CD4-positive, alpha-beta T cell treated with Interleukin-2 at 100 ng/mL for 4 hours (primary cell): ENCODE results near the gene ARMC7.
A peak's percentile ranks its signal among the peaks of the same experiment; 100 is the strongest.
"Not testable (repeated sequence)": the region's sequence is repeated elsewhere in the genome, so short reads cannot be mapped to it uniquely, and the experiment has no call there.

Experiments used
- DNase-seq: peaks from one replicate; pipeline ENCODE4 v3.0.0-alpha.2; 2020; ENCODE audit warnings: low spot score

Gene ARMC7

DNA sequence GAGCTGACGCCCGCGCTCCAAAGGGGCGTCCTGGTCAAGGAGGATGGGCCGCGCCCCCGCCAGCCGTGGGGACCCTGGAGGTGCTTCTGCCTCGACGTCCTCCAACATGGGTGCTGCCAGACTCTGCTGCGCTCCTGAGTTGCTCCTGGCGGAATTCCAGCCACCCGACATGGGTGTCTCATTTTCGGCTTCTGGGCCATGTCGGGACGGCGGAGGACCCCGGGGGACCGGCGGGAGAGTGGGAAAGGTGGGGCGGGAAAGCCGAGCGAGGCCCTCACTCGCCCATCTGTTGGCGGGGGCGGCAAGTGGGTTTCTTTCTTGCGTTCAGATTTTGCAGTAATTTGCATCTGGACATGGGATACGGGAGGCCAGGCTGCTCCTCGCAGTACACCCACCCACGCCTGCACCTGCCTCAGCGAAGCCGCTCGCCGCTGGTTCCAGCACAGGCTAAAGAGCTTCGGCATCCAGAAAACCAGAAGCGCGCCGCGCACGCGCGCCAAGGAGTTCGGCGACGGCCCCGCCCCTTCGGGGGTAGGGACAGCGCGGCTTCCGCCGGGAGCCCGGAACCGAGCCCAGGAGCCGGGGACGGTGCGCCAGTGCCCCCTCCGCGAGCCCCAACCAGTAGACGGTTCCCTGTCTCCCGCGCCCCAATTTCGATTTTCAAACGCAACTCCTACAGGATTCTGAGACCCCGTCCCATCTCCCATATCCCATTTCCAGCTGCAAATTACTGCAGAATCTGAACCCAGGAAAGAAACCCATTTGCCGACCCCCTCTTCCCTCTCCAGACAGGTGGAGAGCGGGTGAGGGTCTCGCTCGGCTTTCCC lies at the start of gene ARMC7:
TSS of gene ARMC7 (plus strand) at position 563 of the 827 bp plus-strand sequence. CDS start 320 bp downstream, outside the sequence.
- DNase-seq = peak; percentile 92

DNA sequence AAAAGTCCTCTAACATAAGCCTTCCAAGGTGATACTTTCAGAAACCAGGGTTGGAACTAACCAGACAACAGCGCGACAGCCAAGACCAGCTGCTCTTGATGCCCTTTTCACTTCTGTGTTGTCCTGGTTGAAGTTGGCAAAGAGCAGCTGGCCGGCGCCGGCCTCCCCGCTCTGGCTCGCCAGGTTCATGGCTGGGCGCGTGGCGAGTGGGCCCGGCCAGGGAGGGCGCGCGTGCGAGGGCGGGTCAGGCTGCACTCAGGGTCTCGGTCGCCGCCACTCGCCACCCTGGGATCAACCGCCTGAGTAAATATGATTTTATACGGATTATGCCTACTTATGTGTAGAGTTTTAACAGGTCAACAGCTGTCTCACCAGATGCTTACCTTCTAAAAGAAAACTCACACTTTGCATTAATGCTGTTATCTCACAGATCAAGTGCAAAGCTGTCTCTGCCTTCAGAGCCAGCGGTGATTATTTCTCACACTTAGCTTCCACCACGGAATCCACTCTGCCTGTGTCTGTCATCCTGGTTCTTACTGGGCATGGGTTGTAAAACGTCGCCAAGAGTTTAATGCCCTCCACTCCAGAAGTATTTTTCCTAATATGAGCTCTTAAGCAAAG lies 49.2 kb upstream of the ARMC7 start:
- no peak for DNase-seq

DNA sequence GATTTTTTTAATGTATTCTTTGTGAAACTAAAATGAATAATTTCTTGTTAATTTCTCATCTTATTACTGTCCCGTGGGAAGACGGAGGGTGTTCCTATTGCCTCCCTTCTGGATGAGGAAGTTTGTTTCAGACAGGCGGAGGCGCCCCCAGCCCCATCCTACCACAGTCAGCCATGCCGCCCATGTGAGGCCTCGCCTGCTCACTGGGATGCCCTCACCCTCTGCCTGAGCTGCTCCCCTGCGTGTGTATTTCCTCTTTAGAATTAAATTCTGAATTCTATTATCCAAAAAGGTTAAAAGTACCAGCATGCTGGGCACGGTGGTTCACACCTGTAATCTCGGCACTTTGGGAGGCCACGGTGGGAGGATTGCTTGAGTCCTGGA lies 48.7 kb upstream of the ARMC7 start:
- DNase-seq = no peak

DNA sequence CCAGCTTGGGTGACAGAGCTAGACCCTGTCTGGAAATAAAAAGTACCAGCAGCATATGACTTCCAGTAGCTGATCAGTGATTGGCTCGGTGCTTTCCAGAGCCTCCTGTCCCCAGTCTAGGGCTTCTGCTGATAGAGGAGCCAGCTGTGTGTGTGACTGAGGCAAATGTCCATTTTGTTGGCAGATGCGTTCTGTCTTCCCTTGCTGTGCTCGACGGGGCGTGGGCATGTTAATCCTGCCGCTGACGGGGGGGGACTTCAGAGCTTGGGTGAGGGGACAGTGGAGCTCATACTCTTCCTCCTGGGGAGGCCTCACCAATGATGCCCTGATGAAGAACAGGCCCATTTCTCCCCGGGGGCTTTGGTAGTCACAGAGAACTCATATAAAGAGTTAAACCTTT lies 48.2 kb upstream of the ARMC7 start:
- no peak for DNase-seq

DNA sequence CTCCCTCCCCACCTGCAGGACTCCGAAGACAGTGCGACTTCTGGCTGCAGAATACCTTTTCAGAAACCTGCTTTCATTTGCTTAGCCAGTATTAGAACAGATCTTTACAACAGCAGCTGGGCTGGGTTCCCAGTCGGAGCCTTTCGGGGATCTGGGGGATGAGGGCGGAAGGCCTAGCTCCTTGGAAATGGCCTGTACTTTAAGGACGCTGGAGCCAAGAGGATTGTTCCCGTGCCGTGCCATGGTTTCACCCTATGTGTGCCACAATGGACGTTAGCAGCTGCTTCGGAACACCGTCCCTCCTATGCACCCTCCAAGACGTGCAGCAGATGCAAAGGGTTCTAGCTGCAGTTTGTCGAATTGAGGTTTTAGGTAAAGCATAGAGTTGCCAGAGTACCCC lies 46.6 kb upstream of the ARMC7 start:
- DNase-seq = no peak

DNA sequence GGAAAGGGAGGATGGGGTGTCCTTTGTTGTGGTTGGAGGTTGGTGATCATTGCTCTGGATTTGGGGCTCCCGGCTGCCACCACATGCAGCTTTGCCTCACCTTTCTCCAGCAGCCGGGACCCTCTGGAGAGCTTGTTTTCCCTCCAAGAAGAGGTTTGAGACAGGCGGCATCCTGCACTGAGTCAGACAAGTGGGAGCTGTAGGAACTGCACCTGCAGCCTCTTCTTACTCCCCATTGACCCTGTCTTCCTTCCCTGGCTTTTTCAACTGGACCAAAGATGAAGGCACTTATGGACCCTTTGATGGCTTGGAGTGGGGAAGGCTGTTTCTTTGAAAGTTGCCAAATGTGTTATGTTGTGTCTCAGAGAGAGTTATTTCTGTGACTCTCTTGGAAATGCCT lies 46.1 kb upstream of the ARMC7 start:
- no peak for DNase-seq

DNA sequence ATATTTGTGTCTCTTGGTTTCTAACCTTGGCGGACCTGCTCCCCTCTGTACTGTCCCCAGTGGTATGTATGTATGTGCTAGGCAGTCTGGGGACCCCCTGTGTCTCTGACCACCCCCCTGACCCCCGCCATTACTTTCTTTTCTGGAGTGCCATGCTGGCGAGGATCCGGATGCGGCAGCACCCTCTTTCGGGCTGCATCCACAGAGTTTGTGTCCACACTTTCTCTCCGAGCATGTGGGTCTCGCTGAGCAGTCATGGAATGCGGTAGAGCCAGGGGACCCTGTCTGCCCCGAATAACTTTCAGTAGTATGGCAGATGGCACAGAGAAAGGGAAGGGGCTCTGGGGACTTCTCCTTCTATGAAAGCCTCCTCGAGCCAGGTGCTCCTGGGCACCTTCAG lies 45.7 kb upstream of the ARMC7 start:
- DNase-seq = no peak

DNA sequence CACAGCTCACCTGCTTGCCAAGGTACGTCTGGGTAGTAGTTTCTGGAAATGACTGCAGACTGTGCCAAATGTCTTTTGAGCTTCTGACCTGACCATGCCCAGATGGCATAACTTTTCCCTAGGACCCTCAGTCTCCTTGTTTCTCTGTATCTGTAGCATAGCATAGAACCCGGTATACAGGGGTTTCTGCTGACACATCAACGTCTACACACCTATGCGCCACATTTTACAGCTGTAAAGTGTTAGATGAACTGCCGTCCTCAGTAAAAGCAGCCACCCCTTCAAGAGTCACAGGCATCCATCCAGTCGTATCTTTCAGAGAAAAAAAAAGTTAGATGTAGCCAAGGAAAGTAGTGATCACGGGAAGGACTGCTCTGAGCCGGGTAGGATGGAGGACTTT lies 45.3 kb upstream of the ARMC7 start:
- no peak for DNase-seq

DNA sequence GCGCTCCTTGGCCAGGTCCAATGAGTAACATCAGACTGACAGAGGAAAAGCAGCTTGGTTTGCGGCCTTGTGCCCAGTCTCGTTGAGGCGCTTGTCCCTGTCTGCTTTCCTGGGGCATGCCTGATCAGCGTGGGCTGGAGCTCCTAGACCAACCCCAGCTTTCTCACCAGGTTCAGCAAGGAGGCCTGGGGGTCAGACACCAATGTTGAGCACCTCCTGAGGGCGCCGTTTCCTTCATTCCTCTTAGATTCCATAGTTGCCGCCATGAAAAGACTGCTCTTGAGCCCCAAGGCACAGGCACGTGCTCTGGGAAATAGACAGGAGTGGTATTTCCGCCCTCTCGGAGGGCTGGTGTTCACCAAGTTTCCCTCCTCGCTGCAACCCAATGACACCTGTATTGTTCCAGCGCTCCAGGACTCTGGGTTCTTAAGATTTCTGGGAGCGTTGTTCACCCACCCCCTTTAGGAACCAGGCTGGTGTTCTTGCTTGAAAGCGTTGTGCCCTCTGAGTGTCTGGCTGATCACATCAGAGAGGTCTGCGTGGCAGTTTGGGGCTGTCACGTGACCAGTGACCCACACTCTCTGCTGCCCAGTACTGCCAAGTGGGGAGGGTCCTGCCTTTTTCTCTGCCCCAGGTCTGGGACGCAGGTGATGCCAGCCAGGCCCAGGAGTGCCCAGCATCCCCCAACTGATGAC lies 44.8 kb upstream of the ARMC7 start:
- no peak for DNase-seq

DNA sequence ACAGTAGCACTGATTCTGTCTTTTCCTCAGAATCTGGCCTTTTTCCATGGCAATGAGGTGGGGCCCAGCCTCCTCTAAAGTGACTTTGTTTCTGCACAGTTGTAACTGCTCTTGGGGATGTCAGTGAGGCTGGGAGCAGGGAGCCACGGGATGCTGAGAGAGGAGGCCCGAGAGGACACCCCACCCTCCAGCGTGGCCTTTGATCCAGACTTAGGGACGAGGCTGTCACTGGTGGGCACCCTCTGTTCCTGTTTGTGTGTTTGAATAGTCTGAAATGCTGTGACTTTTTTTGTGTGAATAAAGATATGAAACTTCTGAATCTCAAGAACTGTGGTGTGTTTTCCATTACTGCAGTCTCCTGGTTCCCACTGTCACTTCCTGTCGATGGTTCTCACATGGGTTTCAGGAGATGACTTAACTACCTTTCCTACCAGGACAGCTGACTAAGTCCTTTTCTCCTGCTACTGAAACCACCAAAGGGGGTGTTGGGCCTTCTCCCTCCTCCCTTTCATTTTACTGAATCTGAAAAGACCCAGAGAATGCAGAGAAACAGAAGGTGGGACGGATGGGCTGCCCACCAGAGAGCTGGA lies 44.1 kb upstream of the ARMC7 start:
- no peak for DNase-seq

DNA sequence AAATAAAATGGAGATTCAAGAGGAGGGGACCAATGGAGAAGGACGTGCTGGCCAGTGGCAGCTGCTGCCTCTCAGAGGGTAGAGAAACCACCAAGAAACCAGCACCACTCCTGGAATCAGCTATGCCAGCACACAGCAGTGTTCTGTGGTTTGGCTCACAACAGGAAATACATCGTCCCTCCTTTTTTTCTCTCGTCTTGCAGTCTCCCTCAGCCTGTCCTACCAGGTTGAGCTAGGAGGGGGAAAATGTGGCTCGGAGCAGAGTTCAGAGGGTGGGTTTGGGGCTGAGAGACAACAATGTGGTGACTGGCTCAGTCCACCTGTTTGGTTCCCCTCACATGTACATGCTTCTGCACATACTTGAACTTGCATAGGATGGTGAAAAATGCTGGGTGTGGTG lies 41.9 kb upstream of the ARMC7 start:
- DNase-seq = peak; percentile 33

DNA sequence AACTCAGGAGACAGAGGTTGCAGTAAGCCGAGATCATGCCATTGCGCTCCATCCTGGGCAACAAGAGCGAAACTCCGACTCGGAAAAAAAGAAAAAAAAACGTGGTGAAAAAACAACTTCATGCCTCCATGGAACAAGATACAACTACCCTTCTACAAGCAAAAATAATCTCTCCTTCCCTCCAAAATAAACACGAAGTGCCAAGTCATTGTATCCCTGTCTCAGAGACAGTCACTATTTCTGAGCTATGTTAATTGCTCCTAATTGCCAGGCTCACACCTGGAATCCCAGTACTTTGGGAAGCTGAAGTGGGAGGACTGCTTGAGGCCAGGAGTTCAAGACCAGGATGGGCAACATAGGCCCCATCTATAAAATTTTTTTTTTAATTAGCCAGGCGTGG lies 41.0 kb upstream of the ARMC7 start:
- DNase-seq = no peak

DNA sequence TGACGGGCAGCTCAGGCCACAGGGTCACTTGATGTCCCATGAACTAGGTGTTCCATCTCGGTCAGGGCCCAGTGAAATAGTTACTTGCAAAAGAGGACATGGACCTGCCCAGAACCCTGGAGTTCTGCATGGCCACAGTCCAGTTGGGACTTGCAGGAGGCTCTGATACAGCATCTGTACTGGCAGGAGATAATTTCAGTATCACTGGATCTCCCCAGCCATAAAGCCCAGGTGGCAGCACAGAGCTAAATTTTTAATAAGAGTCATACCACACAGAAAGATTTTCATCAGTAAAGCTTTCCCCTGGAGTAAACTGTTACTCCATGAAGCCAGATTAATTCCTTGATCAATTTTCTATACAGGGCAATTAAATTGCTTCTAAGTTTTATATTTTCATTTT lies 40.0 kb upstream of the ARMC7 start:
- DNase-seq = no peak

DNA sequence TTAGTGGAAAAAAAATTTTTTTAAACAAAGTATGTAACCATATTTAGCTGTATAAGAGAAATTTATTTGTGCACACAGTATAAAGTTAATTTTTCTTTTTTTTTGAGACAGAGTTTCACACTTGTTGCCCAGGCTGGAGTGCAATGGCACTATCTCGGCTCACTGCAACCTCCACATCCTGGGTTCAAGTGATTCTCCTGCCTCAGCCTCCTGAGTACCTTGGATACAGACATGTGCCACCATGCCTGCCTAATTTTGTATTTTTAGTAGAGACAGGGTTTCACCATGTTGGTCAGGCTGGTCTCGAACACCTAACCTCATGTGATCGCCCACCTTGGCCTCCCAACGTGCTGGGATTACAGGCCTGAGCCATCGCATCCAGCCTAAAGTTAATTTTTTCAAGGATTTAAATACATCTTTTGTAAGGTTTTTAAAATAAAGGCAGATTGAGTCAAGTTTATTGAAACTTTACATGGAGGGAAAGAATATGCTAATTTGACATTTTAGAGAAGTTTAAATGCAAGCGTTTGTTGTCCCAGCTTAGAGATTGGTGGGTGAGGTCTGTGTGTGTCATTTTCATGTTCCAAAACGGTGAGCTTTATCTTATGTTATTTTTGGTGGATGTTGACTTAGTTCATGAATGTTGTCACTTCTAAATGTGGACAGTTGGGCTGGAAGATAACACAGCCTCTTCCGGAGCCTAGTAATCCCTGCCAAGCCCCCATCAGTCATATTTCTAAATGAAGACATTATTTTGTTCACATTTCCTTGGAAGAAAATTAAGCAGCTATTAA lies 38.1 kb upstream of the ARMC7 start:
- DNase-seq = not testable (repeated sequence)

DNA sequence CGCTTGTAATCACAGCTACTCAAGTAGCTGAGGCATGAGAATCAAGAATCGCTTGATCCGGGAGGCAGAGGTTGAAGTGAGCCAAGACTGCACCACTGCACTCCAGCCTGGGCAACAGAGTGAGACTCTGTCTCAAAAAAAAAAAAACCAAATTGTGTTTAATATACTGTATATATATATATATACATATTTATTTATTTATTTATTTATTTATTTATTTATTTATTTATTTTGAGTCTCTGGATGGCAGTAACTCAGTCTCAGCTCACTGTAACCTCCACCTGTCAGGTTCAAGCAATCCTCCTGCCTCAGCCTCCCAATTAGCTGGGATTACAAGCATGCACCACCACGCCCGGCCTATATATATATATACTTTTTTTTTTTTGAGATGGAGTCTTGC lies 36.9 kb upstream of the ARMC7 start:
- DNase-seq = not testable (repeated sequence)

DNA sequence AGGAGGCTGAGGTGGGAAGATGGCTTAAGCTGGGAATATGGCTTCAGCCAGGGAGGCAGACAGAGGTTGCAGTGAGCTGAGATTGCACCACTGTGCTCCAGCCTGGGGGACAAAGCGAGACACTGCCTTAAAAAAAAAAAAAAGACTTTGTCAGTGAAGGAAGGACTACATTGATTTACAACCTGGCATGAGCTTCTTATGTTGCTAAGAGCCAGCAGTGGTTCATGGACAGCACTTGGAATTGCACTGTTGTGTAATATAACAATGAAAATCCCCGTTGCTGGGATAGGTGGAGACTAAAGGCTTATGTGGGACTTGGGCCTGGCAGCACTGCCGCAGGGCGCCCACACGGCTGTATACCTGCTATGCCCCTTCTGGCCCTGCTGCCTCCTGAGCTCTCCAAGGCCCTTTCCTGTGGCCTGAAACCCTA lies 36.1 kb upstream of the ARMC7 start:
- DNase-seq = no peak

DNA sequence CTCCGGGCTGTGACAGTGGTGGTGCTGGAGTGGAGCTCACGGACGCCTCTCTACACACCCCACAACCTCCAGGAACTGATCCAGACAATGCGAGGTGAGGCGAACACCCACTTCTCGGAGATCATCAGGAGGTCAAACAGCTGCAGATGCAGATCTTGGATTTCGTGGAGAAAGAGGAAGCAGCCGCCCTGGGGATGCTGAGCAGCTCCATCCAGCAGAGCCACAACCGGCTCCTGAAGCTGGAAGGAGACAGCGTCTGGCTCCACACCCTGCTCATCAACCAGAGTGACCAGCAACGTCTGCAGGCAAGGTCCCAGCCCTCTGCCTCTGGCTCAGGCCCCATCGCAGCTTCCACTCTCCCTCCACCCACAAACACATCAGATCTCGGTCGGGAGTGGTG lies 35.2 kb upstream of the ARMC7 start:
- no peak for DNase-seq

DNA sequence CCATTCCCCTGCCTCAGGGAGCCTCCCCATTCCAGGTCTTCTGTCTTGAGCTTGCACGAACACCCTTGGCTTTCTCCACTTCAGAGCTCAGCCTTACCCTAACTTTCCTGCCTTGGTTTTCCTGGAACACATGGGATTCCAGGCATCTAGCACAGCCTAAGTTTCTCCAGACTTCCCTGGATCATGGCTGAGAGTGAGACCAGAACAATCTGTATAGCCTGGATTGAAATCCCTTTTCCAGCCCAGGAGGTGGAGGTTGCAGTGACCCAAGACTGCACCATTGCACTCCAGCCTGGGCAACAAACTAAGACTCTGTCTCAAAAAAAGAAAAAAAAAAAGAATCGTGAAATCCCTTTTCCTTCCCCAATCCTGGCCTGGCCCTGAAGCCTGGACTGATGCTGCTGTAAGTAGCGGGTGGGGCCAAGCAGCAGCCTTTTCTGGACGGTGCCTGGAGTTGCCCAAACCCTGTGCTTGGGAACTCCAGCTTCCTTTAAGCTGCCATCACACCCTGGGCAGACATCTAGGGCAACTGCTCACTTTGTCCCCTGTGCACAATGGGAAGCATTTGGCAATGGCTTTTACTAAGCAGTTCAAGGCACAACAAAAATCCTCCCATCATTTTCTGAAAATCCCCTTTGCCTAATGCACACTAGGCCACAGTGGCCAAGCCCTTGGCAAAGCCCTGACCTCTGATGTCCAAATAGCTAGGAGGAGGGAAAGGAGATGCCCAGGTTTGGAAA lies 34.0 kb upstream of the ARMC7 start:
- no peak for DNase-seq

DNA sequence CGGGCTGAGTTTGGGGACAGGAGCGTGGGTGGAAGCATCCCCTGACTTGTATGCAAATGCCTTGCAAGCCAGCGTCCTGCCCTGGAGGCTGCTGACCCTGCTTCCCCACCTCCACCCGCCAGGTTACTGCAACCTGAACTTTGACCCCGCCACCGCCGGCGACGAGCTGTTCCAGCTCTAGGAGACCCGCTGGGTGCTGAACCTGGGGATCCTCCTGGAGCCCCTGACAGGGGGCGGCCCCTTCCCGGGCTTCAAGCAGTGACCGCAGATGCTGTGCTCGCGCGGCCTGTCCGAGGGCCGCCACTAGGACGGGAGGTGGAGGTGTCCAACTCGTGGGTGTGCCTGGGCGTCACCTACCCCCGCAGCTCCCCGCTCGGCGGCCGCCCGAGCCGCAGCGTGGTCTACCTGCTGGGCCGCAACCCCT lies 32.7 kb upstream of the ARMC7 start:
- no peak for DNase-seq

DNA sequence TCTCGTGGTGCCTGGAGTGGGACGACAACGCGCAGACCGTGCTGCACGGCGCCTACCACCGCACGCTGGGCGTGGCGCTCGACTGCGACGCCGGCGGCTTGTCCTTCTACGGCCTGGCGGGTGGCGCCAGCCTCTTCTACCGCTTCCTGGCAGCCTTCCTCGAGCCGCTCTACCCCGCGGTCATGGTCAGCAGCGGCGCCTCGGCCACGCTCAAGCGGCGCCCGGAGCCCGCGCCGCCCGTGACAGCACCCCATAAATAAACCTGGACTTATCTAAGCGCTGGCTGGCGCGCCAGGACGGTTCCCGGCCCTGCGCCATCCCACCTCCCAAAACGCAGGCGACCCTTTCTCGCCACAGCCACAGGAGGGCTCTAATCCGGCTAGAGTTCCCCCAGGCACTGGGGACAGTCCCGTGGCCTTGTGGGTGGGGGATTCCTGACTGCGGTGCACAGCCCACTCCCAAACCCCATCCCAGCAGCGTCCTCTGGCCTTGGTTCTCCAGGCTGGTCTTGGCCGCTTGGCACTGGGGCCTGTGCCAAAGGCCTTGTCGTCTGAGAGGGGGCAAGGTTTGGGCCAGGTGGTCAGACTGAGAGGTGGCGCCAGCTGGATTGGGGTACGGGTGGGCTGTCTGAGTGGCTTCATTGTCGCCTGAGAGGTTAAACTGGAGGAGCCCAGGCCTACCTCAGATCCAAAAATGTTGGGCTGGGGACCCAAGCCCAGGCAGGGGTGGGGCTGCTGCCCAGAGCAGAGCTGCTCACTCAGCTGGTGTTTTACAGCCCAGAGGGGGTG lies 32.1 kb upstream of the ARMC7 start:
- DNase-seq = peak; percentile 50
